K562 (cell line): ENCODE results near the gene KRR1. TPM values are rescaled to one million over a fixed set of nuclear protein-coding genes. Genes with fewer than 3 reads are reported as not detected.

Experiments used
- ATAC-seq: fragments of 200-7000 bp; cut with Tn5 transposase; 3 replicates; pipeline ENCODE4 v1.9.1; 2020; ENCODE audit warnings: moderate library complexity
- BruUV-seq: library from RNA; stranded (reverse); fragments of 400-500 nt; replicated peaks from 2 replicates; lab custom pipeline; 2021; lab: Mats Ljungman, UMichigan
- CTCF ChIA-PET: fragments of 300-600 bp; formaldehyde crosslinking; extraction: SDS; loops from one replicate; lab custom pipeline; 2021; ENCODE audit warnings: low intra/inter-chr PET ratio; lab: Yijun Ruan, JAX
- POLR2A ChIA-PET: fragments of 300-600, 350-650 bp; sonication (Branson Sonifier 250); formaldehyde crosslinking; extraction: SDS; loops from one replicate; lab custom pipeline; 2021; ENCODE audit warnings: antibody characterized with exemption, inconsistent platforms; lab: Yijun Ruan, JAX
- DNase-seq, 4 experiments: peaks; one replicate each; pipeline versions ENCODE4 v3.0.0 to v3.0.0-alpha.2; 2011 to 2018; ENCODE audit warnings: low spot score in 3 of 4, mixed read lengths in 3 of 4; ENCODE audit errors: extremely low read depth in 1 of 4
- FAIRE-seq: peaks from 2 replicates; lab custom pipeline; 2011; peaks lifted over from hg19 to GRCh38; lab: Jason Lieb, UNC
- H2AFZ ChIP-seq: 2 replicates; pipeline ENCODE4 v1.6.0; 2011; ENCODE audit warnings: low read depth, low read length, control low read depth, inconsistent platforms
- H3K27ac ChIP-seq: fragments of 200-600 bp; 3 replicates; pipeline ENCODE4 v1.8.0; 2011; ENCODE audit warnings: low read depth, mild to moderate bottlenecking, control low read depth, inconsistent platforms, low read length, moderate library complexity, mixed read lengths; ENCODE audit errors: extremely low read depth
- H3K27me3 ChIP-seq, 2 experiments: fragments of 300-600 bp in 1 of 2; 2 replicates in 1 of 2; 3 replicates in 1 of 2; pipeline versions ENCODE4 v1.6.0 to v1.8.0; 2011; ENCODE audit warnings: inconsistent platforms in 2 of 2, low read length in 2 of 2, mild to moderate bottlenecking in 1 of 2, mixed read lengths in 1 of 2, moderate library complexity in 1 of 2; ENCODE audit not compliant: control insufficient read depth in 2 of 2, insufficient read depth in 2 of 2
- H3K36me3 ChIP-seq: fragments of 300-600 bp; 3 replicates; pipeline ENCODE4 v1.8.0; 2011; ENCODE audit warnings: mild to moderate bottlenecking, low read length, inconsistent platforms; ENCODE audit not compliant: control insufficient read depth, insufficient read depth
- H3K4me1 ChIP-seq, 2 experiments: fragments of 200-600 bp in 1 of 2; replicated peaks in 1 of 2; 2 replicates in 1 of 2; 3 replicates in 1 of 2; pipeline versions ENCODE4 v1.5.1 to v1.8.0; 2011; ENCODE audit warnings: inconsistent platforms in 2 of 2, low read length in 2 of 2, mild to moderate bottlenecking in 1 of 2, mixed read lengths in 1 of 2, moderate library complexity in 1 of 2; ENCODE audit not compliant: control insufficient read depth in 2 of 2, insufficient read depth in 2 of 2
- H3K4me2 ChIP-seq: 2 replicates; pipeline ENCODE4 v1.6.1; 2011; ENCODE audit warnings: low read length, control low read depth, inconsistent platforms, mixed read lengths; ENCODE audit not compliant: insufficient read depth
- H3K4me3 ChIP-seq: fragments of 200-600 bp; sonication (generic), shearing (Covaris generic); 2 replicates; pipeline ENCODE4 v1.5.1; 2016; ENCODE audit warnings: control low read depth, inconsistent platforms
- H3K79me2 ChIP-seq: fragments of 200-600 bp; 3 replicates; pipeline ENCODE4 v1.8.0; 2011; ENCODE audit warnings: low read length, inconsistent platforms; ENCODE audit not compliant: control insufficient read depth, insufficient read depth
- H3K9ac ChIP-seq, 2 experiments: 2 replicates each; pipeline versions ENCODE4 v1.6.0 to v1.6.1; 2011; ENCODE audit warnings: low read depth in 2 of 2, low read length in 2 of 2, control low read depth in 1 of 2, inconsistent platforms in 1 of 2, mild to moderate bottlenecking in 1 of 2, mixed read lengths in 1 of 2; ENCODE audit not compliant: insufficient read depth in 1 of 2
- H3K9me1 ChIP-seq: one replicate; pipeline ENCODE4 v1.6.0; 2011; ENCODE audit warnings: inconsistent platforms, mild to moderate bottlenecking, low read length, moderate library complexity; ENCODE audit not compliant: control insufficient read depth, insufficient read depth
- H3K9me3 ChIP-seq: replicated peaks from 2 replicates; pipeline ENCODE4 v1.5.1; 2011; ENCODE audit warnings: low read depth, low read length, inconsistent platforms; ENCODE audit not compliant: control insufficient read depth, insufficient read depth
- H4K20me1 ChIP-seq: replicated peaks from 2 replicates; pipeline ENCODE4 v1.6.1; 2011; ENCODE audit warnings: low read length, inconsistent platforms, mixed read lengths; ENCODE audit not compliant: control insufficient read depth, insufficient read depth
- BCOR ChIP-seq: fragments of 450-650 bp; IDR thresholded peaks from 2 replicates; pipeline ENCODE4 v1.6.1; 2016
- CHAMP1 ChIP-seq: fragments of 450-650 bp; IDR thresholded peaks from 2 replicates; pipeline ENCODE4 v1.6.1; 2016; ENCODE audit warnings: mild to moderate bottlenecking
- ELF1 ChIP-seq: fragments of 200-800 bp; sonication (Bioruptor generic); IDR thresholded peaks from 2 replicates; pipeline ENCODE4 v1.6.1; 2016; ENCODE audit warnings: missing genetic modification characterization, missing compliant biosample characterization
- GABPB2 ChIP-seq: fragments of 250-450 bp; sonication (Bioruptor Pico); conservative IDR thresholded peaks from 2 replicates; pipeline ENCODE4 v1.5.1; 2021; ENCODE audit warnings: mild to moderate bottlenecking
- GMEB1 ChIP-seq: fragments of 250-450 bp; sonication (Bioruptor Pico); IDR thresholded peaks from 2 replicates; pipeline ENCODE4 v1.4.0; 2020; ENCODE audit warnings: mild to moderate bottlenecking
- RBFOX2 ChIP-seq: fragments of 200-400 bp; formaldehyde crosslinking; IDR thresholded peaks from 2 replicates; pipeline ENCODE4 v1.6.1; 2017; ENCODE audit warnings: low read depth, mild to moderate bottlenecking, low read length, moderate library complexity
- ZBTB33 ChIP-seq: sonication (generic); formaldehyde crosslinking; IDR thresholded peaks from 2 replicates; pipeline ENCODE4 v1.8.1; 2023; ENCODE audit warnings: mild to moderate bottlenecking, missing genetic modification reagents
- ZNF282 ChIP-seq: sonication (generic); formaldehyde crosslinking; IDR thresholded peaks from 2 replicates; pipeline ENCODE4 v1.8.1; 2023; ENCODE audit warnings: missing genetic modification reagents
- ZNF384 ChIP-seq: IDR thresholded peaks from 2 replicates; pipeline ENCODE4 v1.6.1; 2012; ENCODE audit warnings: low read depth, low read length, improper control_type of control experiment
- ZNF592 ChIP-seq: fragments of 450-650 bp; IDR thresholded peaks from 2 replicates; pipeline ENCODE4 v1.6.1; 2017; ENCODE audit warnings: antibody characterized with exemption, mild to moderate bottlenecking
- WGBS: fragments of 100-300 bp; shearing (Covaris generic); methylation state at CpG from one replicate; pipeline ENCODE4 v1.1.6; 2016; ENCODE audit warnings: low coverage, mixed read lengths; ENCODE audit not compliant: insufficient coverage; ENCODE audit errors: missing lambda C conversion rate; 5-methylcytosine and 5-hydroxymethylcytosine counted together
- in situ Hi-C: fragments of 300-500 bp; cut with MboI; formaldehyde crosslinking; loops from 4 replicates; pipeline ENCODE4 v1.15.0; 2018; ENCODE audit warnings: inconsistent platforms, mixed read lengths
- intact Hi-C: fragments of 100-400 bp; cut with micrococcal nuclease; formaldehyde crosslinking; loops from 2 replicates; pipeline ENCODE4 v1.14.2; 2022
- polyA plus RNA-seq, 8 experiments: library from polyadenylated mRNA; depleted of rRNA in 4 of 8; stranded (reverse) in 5 of 8; unstranded in 3 of 8; fragments of >200 nt; fragmentation: Nextera tagmentation in 2 of 8; fragmentation: Illumina TruSeq in 1 of 8; extraction: Ambion mirVana in 2 of 8; extraction: Trizol in 1 of 8; gene quantifications; 2 replicates each; pipeline versions ENCODE4 v1.2.1 to v1.2.3, GENCODE V29; 2011 to 2014; ENCODE audit warnings: inconsistent platforms in 1 of 8, missing spikeins in 1 of 8
- total RNA-seq, 7 experiments: library from RNA; depleted of rRNA in 6 of 7; stranded (reverse); fragments of >200 nt in 6 of 7; fragmentation: Illumina TruSeq in 2 of 7; extraction: Trizol in 2 of 7; gene quantifications; 2 replicates each; pipeline versions ENCODE4 v1.2.1 to v1.2.3, GENCODE V29; 2011 to 2021; ENCODE audit warnings: low replicate concordance in 1 of 7

KRR1 gene
- total and polyA plus RNA-seq, 9 of the 15 experiments (the other 6 are each of a cell fraction or from before 2014, with no cell fraction given): 42.6 to 102 (median 61.0) TPM

- no peak overlapping the region for H2AFZ ChIP-seq
- H3K9me1 ChIP-seq: no peaks in the 10 kb centered on the region
- intact Hi-C loops: loop anchor here (5.0 to 10.0 kb wide), 3 partner anchors 543 to 965 kb away; partner anchors contain the start of genes BBS10 and PHLDA1
- in situ Hi-C loops: loop anchor here (10.0 kb wide), 1 partner anchor 155 kb away; the partner anchor contains the start of genes CAPS2 and GLIPR1L1
- WGBS: 67% methylated on average over 7 of the region's 7 CpGs
- H3K4me1 ChIP-seq: no peaks in the 10 kb centered on the region
- H3K4me2 ChIP-seq: no peak overlapping the region
- H3K27me3 ChIP-seq: no peaks in the 10 kb centered on the region
- no peak for ATAC-seq
- POLR2A ChIA-PET: no interaction called here
- peaks cover 2% of the 10 kb centered on the region; the same call in 2 of the 3 replicates for H3K36me3 ChIP-seq
- no peaks in the 10 kb centered on the region for H3K79me2 ChIP-seq
- DNase-seq: no peak
- CTCF ChIA-PET: no interaction called here
- no peaks in the 10 kb centered on the region for H4K20me1 ChIP-seq
- no peak overlapping the region for H3K4me3 ChIP-seq
- H3K9me3 ChIP-seq: no peaks in the 10 kb centered on the region
- no TSS peak for BruUV-seq
- H3K27ac ChIP-seq: no peak overlapping the region
- FAIRE-seq: no peak
- no peak overlapping the region for H3K9ac ChIP-seq
- TF ChIP-seq ZNF384 (no peak), ZNF282 (no peak), GMEB1 (no peak), GABPB2 (CRISPR knock-in tag) (no peak), BCOR (no peak), CHAMP1 (no peak), ELF1 (tag) (no peak), RBFOX2 (no peak), ZNF592 (no peak), ZBTB33 (CRISPR knock-in tag) (no peak)
Measured at GRCh38 chr12:75489613-75490210, 21.7 kb downstream of the KRR1 start.
